HepG2 (cell line): Measurements from ENCODE around the gene HSF4. TPM values are rescaled to one million over a fixed set of nuclear protein-coding genes. Genes with fewer than 3 reads are reported as not detected.
A peak's percentile ranks its signal among the peaks of the same experiment; 100 is the strongest.

Experiments used
- GRHL1 ChIP-seq: sonication (generic); formaldehyde crosslinking; conservative IDR thresholded peaks from 2 replicates; pipeline ENCODE4 v1.8.0; 2022; ENCODE audit warnings: missing genetic modification reagents
- HIVEP1 ChIP-seq: sonication (generic); formaldehyde crosslinking; IDR thresholded peaks from 2 replicates; pipeline ENCODE4 v1.4.0; 2020; ENCODE audit warnings: mild to moderate bottlenecking, missing genetic modification reagents
- KDM2A ChIP-seq: sonication (generic); formaldehyde crosslinking; IDR thresholded peaks from 2 replicates; pipeline ENCODE4 v1.4.0; 2020; ENCODE audit warnings: low read depth, missing genetic modification reagents, borderline replicate concordance
- MBNL3 ChIP-seq: fragments of 250-450 bp; sonication (Bioruptor Pico); conservative IDR thresholded peaks from 2 replicates; pipeline ENCODE4 v1.8.0; 2022; ENCODE audit warnings: mild to moderate bottlenecking, inconsistent platforms
- POLR2A ChIP-seq, 2 experiments: IDR thresholded peaks; 2 replicates each; pipeline ENCODE4 v1.6.1; 2011; ENCODE audit warnings: low read depth in 2 of 2, low read length in 2 of 2, mild to moderate bottlenecking in 1 of 2, moderate library complexity in 1 of 2; ENCODE audit not compliant: insufficient read depth in 1 of 2
- RORA ChIP-seq: sonication (generic); formaldehyde crosslinking; IDR thresholded peaks from 2 replicates; pipeline ENCODE4 v1.5.0; 2020; ENCODE audit warnings: mild to moderate bottlenecking, missing genetic modification reagents, moderate library complexity
- SNAI1 ChIP-seq: sonication (generic); formaldehyde crosslinking; IDR thresholded peaks from 2 replicates; pipeline ENCODE4 v1.5.0; 2020; ENCODE audit warnings: mild to moderate bottlenecking, missing genetic modification reagents, borderline replicate concordance
- SSRP1 ChIP-seq: IDR thresholded peaks from 2 replicates; pipeline ENCODE4 v1.6.1; 2016; ENCODE audit warnings: control low read depth
- STAG1 ChIP-seq: sonication (generic); formaldehyde crosslinking; IDR thresholded peaks from 2 replicates; pipeline ENCODE4 v1.4.0; 2020; ENCODE audit warnings: missing genetic modification reagents
- TCF12 ChIP-seq, 2 experiments: fragments of 450-650 bp in 1 of 2; sonication (generic) in 1 of 2; formaldehyde crosslinking in 1 of 2; IDR thresholded peaks; 2 replicates each; pipeline versions ENCODE4 v1.6.1 to v1.8.0; 2017 to 2022; ENCODE audit warnings: antibody characterized with exemption in 1 of 2, mild to moderate bottlenecking in 1 of 2, missing genetic modification reagents in 1 of 2, moderate library complexity in 1 of 2
- TERF1 ChIP-seq: sonication (generic); formaldehyde crosslinking; IDR thresholded peaks from 2 replicates; pipeline ENCODE4 v1.8.0; 2022; ENCODE audit warnings: mild to moderate bottlenecking, missing genetic modification reagents, moderate library complexity
- ZBTB8A ChIP-seq: sonication (generic); formaldehyde crosslinking; IDR thresholded peaks from 2 replicates; pipeline ENCODE4 v1.4.0; 2020; ENCODE audit warnings: mild to moderate bottlenecking, low read depth, missing genetic modification reagents, borderline replicate concordance
- ZFP1 ChIP-seq: IDR thresholded peaks from 2 replicates; pipeline ENCODE4 v1.6.1; 2016
- ZNF138 ChIP-seq: sonication (generic); formaldehyde crosslinking; IDR thresholded peaks from 2 replicates; pipeline ENCODE4 v1.5.0; 2020; ENCODE audit warnings: mild to moderate bottlenecking, low read depth, missing genetic modification reagents
- ZNF20 ChIP-seq: sonication (generic); formaldehyde crosslinking; IDR thresholded peaks from 2 replicates; pipeline ENCODE4 v1.4.0; 2020; ENCODE audit warnings: mild to moderate bottlenecking, moderate library complexity, missing genetic modification reagents
- ZNF768 ChIP-seq: sonication (generic); formaldehyde crosslinking; IDR thresholded peaks from 2 replicates; pipeline ENCODE4 v1.4.0; 2020; ENCODE audit warnings: missing genetic modification reagents
- polyA plus RNA-seq, 8 experiments: library from polyadenylated mRNA; depleted of rRNA in 3 of 8; stranded (reverse) in 7 of 8; unstranded in 1 of 8; fragments of >200 nt; fragmentation: Illumina TruSeq in 4 of 8; extraction: Trizol in 4 of 8; gene quantifications; 2 replicates each; pipeline versions ENCODE4 v1.2.1 to v1.2.3, GENCODE V29; 2011 to 2016; ENCODE audit warnings: low read depth in 4 of 8, missing spikeins in 1 of 8, mixed read lengths in 1 of 8; ENCODE audit not compliant: insufficient read depth in 1 of 8
- total RNA-seq, 5 experiments: library from RNA; depleted of rRNA; stranded (reverse); fragments of >200 nt; fragmentation: Illumina TruSeq; extraction: Trizol; gene quantifications; 2 replicates each; pipeline ENCODE4 v1.2.3, GENCODE V29; 2016; ENCODE audit warnings: low read depth in 1 of 5
- TF ChIP-seq, protein P1 (sequence below): sonication (generic); formaldehyde crosslinking; IDR thresholded peaks from 2 replicates; pipeline ENCODE4 v1.4.0; 2020; ENCODE audit warnings: mild to moderate bottlenecking, missing genetic modification reagents
- TF ChIP-seq, protein P2 (sequence below): sonication (generic); formaldehyde crosslinking; IDR thresholded peaks from 2 replicates; pipeline ENCODE4 v1.8.1; 2022; ENCODE audit warnings: mild to moderate bottlenecking, missing genetic modification reagents
- TF ChIP-seq, protein P3 (sequence below): sonication (generic); formaldehyde crosslinking; IDR thresholded peaks from 2 replicates; pipeline ENCODE4 v1.5.1; 2020; ENCODE audit warnings: mild to moderate bottlenecking, missing genetic modification reagents, borderline replicate concordance

The HSF4 gene
- total and polyA plus RNA-seq, 2 of the 13 experiments (the other 11 are each of a cell fraction or from before 2014, with no cell fraction given), result 3.5 to 16.9 TPM

- 0 out of 2 replicates have a peak, but pooled peaks have one; percentile 17 for TF ChIP-seq HIVEP1
- no peak for TF ChIP-seq MBNL3
- peak in 1 of 2 experiments; percentile 49; a peak in 2 of 4 replicates for TF ChIP-seq POLR2A (IDR thresholded peaks at IDR 0.05; ENCODE audit: insufficient read depth in 1 of 2, low read depth in 2 of 2, low read length in 2 of 2)
- TF ChIP-seq, protein P1, sequence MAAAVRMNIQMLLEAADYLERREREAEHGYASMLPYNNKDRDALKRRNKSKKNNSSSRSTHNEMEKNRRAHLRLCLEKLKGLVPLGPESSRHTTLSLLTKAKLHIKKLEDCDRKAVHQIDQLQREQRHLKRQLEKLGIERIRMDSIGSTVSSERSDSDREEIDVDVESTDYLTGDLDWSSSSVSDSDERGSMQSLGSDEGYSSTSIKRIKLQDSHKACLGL, result peak; percentile 19; the same call in 1 of the 2 replicates
- TF ChIP-seq ZFP1 (CRISPR knock-in tag), result no peak
- no peak for TF ChIP-seq SNAI1
- TF ChIP-seq STAG1, result no peak
- peak; percentile 53; the same call in 1 of the 2 replicates for TF ChIP-seq ZNF768 (CRISPR knock-in tag)
- TF ChIP-seq, protein P2, sequence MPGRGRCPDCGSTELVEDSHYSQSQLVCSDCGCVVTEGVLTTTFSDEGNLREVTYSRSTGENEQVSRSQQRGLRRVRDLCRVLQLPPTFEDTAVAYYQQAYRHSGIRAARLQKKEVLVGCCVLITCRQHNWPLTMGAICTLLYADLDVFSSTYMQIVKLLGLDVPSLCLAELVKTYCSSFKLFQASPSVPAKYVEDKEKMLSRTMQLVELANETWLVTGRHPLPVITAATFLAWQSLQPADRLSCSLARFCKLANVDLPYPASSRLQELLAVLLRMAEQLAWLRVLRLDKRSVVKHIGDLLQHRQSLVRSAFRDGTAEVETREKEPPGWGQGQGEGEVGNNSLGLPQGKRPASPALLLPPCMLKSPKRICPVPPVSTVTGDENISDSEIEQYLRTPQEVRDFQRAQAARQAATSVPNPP (CRISPR knock-in tag), result no peak
- TF ChIP-seq TERF1 (CRISPR knock-in tag), result no peak
- no peak for TF ChIP-seq TCF12 (IDR thresholded peaks at IDR 0.05)
- TF ChIP-seq TCF12 (CRISPR knock-in tag; IDR thresholded peaks at IDR 0.05), result no peak
- TF ChIP-seq RORA (CRISPR knock-in tag), result no peak
- TF ChIP-seq ZNF138 (CRISPR knock-in tag), result 0 out of 2 replicates have a peak, but pooled peaks have one; percentile 38
- no peak for TF ChIP-seq ZNF20
- no peak for TF ChIP-seq ZBTB8A (CRISPR knock-in tag)
- TF ChIP-seq, protein P3, sequence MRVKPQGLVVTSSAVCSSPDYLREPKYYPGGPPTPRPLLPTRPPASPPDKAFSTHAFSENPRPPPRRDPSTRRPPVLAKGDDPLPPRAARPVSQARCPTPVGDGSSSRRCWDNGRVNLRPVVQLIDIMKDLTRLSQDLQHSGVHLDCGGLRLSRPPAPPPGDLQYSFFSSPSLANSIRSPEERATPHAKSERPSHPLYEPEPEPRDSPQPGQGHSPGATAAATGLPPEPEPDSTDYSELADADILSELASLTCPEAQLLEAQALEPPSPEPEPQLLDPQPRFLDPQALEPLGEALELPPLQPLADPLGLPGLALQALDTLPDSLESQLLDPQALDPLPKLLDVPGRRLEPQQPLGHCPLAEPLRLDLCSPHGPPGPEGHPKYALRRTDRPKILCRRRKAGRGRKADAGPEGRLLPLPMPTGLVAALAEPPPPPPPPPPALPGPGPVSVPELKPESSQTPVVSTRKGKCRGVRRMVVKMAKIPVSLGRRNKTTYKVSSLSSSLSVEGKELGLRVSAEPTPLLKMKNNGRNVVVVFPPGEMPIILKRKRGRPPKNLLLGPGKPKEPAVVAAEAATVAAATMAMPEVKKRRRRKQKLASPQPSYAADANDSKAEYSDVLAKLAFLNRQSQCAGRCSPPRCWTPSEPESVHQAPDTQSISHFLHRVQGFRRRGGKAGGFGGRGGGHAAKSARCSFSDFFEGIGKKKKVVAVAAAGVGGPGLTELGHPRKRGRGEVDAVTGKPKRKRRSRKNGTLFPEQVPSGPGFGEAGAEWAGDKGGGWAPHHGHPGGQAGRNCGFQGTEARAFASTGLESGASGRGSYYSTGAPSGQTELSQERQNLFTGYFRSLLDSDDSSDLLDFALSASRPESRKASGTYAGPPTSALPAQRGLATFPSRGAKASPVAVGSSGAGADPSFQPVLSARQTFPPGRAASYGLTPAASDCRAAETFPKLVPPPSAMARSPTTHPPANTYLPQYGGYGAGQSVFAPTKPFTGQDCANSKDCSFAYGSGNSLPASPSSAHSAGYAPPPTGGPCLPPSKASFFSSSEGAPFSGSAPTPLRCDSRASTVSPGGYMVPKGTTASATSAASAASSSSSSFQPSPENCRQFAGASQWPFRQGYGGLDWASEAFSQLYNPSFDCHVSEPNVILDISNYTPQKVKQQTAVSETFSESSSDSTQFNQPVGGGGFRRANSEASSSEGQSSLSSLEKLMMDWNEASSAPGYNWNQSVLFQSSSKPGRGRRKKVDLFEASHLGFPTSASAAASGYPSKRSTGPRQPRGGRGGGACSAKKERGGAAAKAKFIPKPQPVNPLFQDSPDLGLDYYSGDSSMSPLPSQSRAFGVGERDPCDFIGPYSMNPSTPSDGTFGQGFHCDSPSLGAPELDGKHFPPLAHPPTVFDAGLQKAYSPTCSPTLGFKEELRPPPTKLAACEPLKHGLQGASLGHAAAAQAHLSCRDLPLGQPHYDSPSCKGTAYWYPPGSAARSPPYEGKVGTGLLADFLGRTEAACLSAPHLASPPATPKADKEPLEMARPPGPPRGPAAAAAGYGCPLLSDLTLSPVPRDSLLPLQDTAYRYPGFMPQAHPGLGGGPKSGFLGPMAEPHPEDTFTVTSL (CRISPR knock-in tag), result 0 out of 2 replicates have a peak, but pooled peaks have one; percentile 27
- 0 out of 2 replicates have a peak, but pooled peaks have one; percentile 6 for TF ChIP-seq SSRP1 (CRISPR knock-in tag)
- no peak for TF ChIP-seq GRHL1
- peak; percentile 73 for TF ChIP-seq KDM2A (CRISPR knock-in tag)
Measured at GRCh38 chr16:67207249-67208091, 42.9 kb downstream of the HSF4 start (continued).
